Measurements from ENCODE around the gene MTM1.

MTM1 gene

GRCh38 chrX:150697641-150698040 is 129.2 kb downstream of the MTM1 start:
- peaks cover 56% of the 10 kb centered on the region for H3K4me1 ChIP-seq (ENCODE audit: low read length)
- no peak for TF ChIP-seq CTCF (IDR thresholded peaks at IDR 0.05; ENCODE audit: low read depth, low read length)
- TF ChIP-seq EZH2phosphoT487 (IDR thresholded peaks at IDR 0.05; ENCODE audit: low read depth) = no peak
- peaks cover 75% of the 10 kb centered on the region for H3K79me2 ChIP-seq (ENCODE audit: low read length)
- H3K4me2 ChIP-seq (ENCODE audit: low read length) = peak overlapping the region; percentile 99; the same call in 1 of the 2 replicates
- no peaks in the 10 kb centered on the region for H3K9me3 ChIP-seq (ENCODE audit: insufficient read depth, low read length)
- peaks cover 40% of the 10 kb centered on the region for H4K20me1 ChIP-seq (ENCODE audit: insufficient read depth, low read length)
- H3K27me3 ChIP-seq (ENCODE audit: low read depth, low read length) = no peaks in the 10 kb centered on the region
- H3K9ac ChIP-seq (ENCODE audit: low read length) = no peak overlapping the region
- H2AFZ ChIP-seq (ENCODE audit: low read depth, low read length) = no peak overlapping the region
- no peak overlapping the region for H3K4me3 ChIP-seq (ENCODE audit: low read length)
- peak overlapping the region; percentile 61; the same call in 1 of the 2 replicates for H3K27ac ChIP-seq (ENCODE audit: low read length)
- peaks cover 30% of the 10 kb centered on the region for H3K36me3 ChIP-seq (replicated peaks; ENCODE audit: low read depth, low read length)

GRCh38 chrX:150698981-150699380 is 130.6 kb downstream of the MTM1 start:
- TF ChIP-seq EZH2phosphoT487 (IDR thresholded peaks at IDR 0.05; ENCODE audit: low read depth) (no peak), CTCF (IDR thresholded peaks at IDR 0.05; ENCODE audit: low read depth, low read length) (no peak)
- peaks cover 56% of the 10 kb centered on the region for H3K4me1 ChIP-seq (ENCODE audit: low read length)

GRCh38 chrX:150700107-150700506 is 131.7 kb downstream of the MTM1 start:
- Histone ChIP-seq H4K20me1 (ENCODE audit: insufficient read depth, low read length) (peaks cover 33% of the 10 kb centered on the region), H3K27ac (ENCODE audit: low read length) (no peak overlapping the region), H3K27me3 (ENCODE audit: low read depth, low read length) (no peaks in the 10 kb centered on the region), H2AFZ (ENCODE audit: low read depth, low read length) (no peak overlapping the region), H3K4me3 (ENCODE audit: low read length) (no peak overlapping the region), H3K4me1 (ENCODE audit: low read length) (peaks cover 46% of the 10 kb centered on the region), H3K9me3 (ENCODE audit: insufficient read depth, low read length) (no peaks in the 10 kb centered on the region), H3K9ac (ENCODE audit: low read length) (no peak overlapping the region), H3K79me2 (ENCODE audit: low read length) (peaks cover 64% of the 10 kb centered on the region), H3K36me3 (replicated peaks; ENCODE audit: low read depth, low read length) (peaks cover 37% of the 10 kb centered on the region), H3K4me2 (ENCODE audit: low read length) (no peak overlapping the region; the same call in 1 of the 2 replicates)
- no peak for TF ChIP-seq CTCF (IDR thresholded peaks at IDR 0.05; ENCODE audit: low read depth, low read length)
- TF ChIP-seq EZH2phosphoT487 (IDR thresholded peaks at IDR 0.05; ENCODE audit: low read depth) = no peak

More at GRCh38 chrX:150698981-150699380, 130.6 kb downstream of the MTM1 start:
- Histone ChIP-seq H2AFZ (ENCODE audit: low read depth, low read length) (no peak overlapping the region), H3K9ac (ENCODE audit: low read length) (no peak overlapping the region), H3K4me3 (ENCODE audit: low read length) (no peak overlapping the region), H3K79me2 (ENCODE audit: low read length) (peaks cover 72% of the 10 kb centered on the region), H3K27ac (ENCODE audit: low read length) (no peak overlapping the region), H3K36me3 (replicated peaks; ENCODE audit: low read depth, low read length) (peaks cover 30% of the 10 kb centered on the region), H3K4me2 (ENCODE audit: low read length) (no peak overlapping the region), H3K27me3 (ENCODE audit: low read depth, low read length) (no peaks in the 10 kb centered on the region), H3K9me3 (ENCODE audit: insufficient read depth, low read length) (no peaks in the 10 kb centered on the region), H4K20me1 (ENCODE audit: insufficient read depth, low read length) (peaks cover 40% of the 10 kb centered on the region)

GRCh38 chrX:150701377-150701776 is 133.0 kb downstream of the MTM1 start:
- Histone ChIP-seq H4K20me1 (ENCODE audit: insufficient read depth, low read length) (peaks cover 21% of the 10 kb centered on the region), H3K27ac (ENCODE audit: low read length) (no peak overlapping the region), H3K4me1 (ENCODE audit: low read length) (peaks cover 33% of the 10 kb centered on the region), H3K4me3 (ENCODE audit: low read length) (no peak overlapping the region), H3K9me3 (ENCODE audit: insufficient read depth, low read length) (no peaks in the 10 kb centered on the region), H3K79me2 (ENCODE audit: low read length) (peaks cover 51% of the 10 kb centered on the region), H3K9ac (ENCODE audit: low read length) (no peak overlapping the region), H3K27me3 (ENCODE audit: low read depth, low read length) (no peaks in the 10 kb centered on the region), H3K36me3 (replicated peaks; ENCODE audit: low read depth, low read length) (peaks cover 36% of the 10 kb centered on the region), H2AFZ (ENCODE audit: low read depth, low read length) (no peak overlapping the region), H3K4me2 (ENCODE audit: low read length) (no peak overlapping the region)
- TF ChIP-seq EZH2phosphoT487 (IDR thresholded peaks at IDR 0.05; ENCODE audit: low read depth) (no peak), CTCF (IDR thresholded peaks at IDR 0.05; ENCODE audit: low read depth, low read length) (no peak)

Data from OCI-LY3 (cell line).